ENCODE data around the gene HES5.

The HES5 gene

DNA sequence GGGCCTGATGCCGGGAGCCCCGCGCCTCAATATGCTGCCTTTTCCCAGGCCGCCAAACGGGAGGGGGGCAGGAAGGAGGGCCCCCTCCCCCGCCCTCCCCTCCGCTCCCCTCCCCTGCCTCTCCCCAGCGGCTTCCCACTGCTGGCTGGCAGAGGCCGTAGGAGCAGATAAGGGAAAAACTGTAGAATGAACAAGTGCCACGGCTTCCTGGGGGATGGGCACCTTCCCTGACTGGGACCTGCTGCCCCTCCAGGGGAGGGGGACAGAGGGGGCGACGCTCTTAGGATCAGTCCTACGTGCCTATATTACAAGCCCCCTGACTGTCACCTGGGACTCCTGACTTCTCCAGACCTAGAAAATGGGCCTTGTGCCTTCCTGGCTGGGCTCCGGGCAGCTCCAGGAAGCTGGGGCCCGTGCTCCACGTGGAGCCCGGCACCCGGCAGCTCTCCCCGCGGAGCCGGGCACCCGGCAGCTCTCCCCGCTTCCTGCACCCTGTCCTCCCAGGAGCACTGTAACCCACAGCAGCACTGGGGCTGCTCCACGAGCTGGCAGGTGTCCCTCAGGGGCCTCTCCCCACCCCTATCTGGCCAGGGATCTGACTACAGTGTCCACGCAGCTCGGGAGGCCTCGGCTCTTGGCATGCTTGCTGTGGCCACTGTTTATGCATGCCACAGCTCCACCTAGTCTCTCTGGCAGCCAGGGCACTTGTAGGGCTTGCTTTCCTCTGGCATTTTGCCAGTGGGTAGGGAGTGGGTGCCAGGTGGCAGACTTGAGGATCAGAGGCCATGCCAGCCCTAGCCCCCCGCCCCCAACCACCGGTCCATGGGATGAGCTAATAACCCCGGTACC lies 674 bp upstream of the HES5 start:
- no peak for DNase-seq (ENCODE audit: low spot score)

GRCh38 chr1:2528966-2529783 lies 888 bp downstream of the HES5 start:
- DNase-seq (ENCODE audit: low spot score): no peak

GRCh38 chr1:2528611-2528965 lies 1.5 kb downstream of the HES5 start:
- no peak for DNase-seq (ENCODE audit: low spot score)

- no peak for DNase-seq (ENCODE audit: low spot score)
Measured at GRCh38 chr1:2528016-2528415, 2.0 kb downstream of the HES5 start.

- DNase-seq (ENCODE audit: low spot score): no peak
Measured at GRCh38 chr1:2527556-2527860, 2.6 kb downstream of the HES5 start.

- DNase-seq (ENCODE audit: low spot score): peak; percentile 36
Measured at GRCh38 chr1:2526824-2527555, 3.1 kb downstream of the HES5 start.

GRCh38 chr1:2525920-2526823 lies 3.9 kb downstream of the HES5 start, which contains the start of gene PANK4:
TSS of gene PANK4 (minus strand) at chr1:2526596. CDS start at chr1:2526587, 9 bp downstream.
- DNase-seq (ENCODE audit: low spot score): peak; percentile 92

DNA sequence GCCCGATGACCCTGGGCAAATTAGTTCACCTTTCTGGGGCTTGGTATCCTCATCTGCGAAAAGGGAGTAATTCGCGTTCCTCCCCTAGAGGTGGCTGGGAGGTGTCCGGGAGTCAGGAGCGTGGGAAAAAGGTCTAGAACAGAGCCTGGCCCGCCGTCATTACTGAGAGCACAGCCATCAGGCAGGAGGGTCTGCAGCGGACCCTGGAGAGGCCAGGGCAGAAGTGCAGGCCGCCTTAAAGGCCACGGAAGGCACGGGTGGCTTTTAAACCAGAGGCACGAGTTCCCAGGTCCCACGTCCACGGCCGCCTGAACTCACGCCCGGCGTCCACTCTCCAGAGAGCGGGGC lies 4.5 kb downstream of the HES5 start:
- no peak for DNase-seq (ENCODE audit: low spot score)

DNA sequence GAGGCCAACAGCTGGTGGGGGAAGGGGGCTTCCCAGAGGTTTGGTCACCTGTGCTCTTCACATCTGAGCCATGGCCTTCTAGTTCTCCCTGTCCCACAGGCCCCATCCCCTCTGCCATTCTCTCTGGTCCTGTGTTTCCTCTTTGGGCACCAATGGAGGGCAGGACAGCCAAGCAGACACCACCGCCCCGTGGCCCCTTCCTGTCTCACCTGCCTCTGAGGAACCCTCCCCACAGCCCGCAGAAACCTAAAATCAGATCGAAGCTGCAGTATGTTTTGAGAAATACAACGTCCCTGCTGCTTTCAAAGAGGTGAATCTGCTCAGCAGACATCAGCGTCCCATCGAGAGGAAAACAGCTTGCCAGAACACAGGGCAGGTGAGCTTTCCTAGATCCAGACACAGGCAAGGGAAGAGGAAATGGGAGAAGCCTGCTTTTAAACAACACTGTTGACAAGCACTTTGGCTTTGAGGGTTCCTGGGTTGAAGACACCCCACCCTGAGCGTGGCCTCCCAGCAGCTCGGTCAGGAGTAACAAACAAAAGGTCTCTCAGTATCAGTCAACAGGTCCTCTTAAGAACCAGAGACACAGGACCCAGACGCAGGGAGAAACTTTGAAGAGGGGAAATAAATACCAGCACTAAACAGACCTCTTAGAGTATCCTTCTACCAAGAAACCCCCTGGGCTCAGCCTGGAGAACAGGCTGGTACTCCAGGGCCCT lies 6.0 kb downstream of the HES5 start:
- DNase-seq (ENCODE audit: low spot score): no peak

GRCh38 chr1:2523191-2523890 lies 6.7 kb downstream of the HES5 start:
- DNase-seq (ENCODE audit: low spot score): no peak

DNA sequence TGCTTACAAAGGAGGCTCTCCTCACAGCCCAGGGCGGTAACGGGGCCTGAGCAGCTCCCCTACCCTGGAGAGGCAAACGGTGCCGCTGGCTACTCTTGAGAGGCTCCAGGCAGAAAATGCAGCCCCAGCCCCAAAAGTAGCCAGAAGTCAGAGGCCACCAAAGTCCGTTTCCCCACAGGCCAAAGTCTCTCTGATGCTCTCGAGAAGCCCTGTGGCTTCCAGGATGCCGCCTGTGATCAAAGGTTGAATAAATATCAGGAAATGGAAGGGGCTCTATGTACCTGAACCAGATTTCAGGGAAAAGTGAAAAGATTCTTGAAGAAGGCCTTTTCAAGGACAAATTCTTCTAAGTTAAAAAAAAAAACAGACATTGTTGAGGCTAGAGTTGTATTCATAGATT lies 7.8 kb downstream of the HES5 start:
- no peak for DNase-seq (ENCODE audit: low spot score)

DNA sequence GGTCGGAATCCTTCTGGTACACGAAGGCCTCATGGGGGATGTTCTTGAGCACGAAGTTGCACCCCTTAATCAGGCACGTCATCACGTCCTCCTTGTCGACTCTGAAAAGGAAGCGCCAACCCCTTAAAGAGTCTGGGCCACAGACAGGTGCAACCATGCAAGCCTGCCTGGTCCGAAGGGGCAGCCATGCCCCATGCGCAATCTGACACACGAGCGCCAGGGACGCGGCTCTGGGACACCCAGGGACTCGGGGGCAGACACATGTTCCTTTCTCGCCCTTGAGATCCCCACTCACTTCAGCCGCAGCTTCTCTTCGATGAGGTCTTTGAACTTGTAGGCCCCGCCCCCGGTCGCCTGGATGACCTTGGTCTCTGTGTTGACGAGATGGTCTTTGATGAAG lies 9.3 kb downstream of the HES5 start:
- no peak for DNase-seq (ENCODE audit: low spot score)

GRCh38 chr1:2520206-2520605 lies 9.9 kb downstream of the HES5 start:
- DNase-seq (ENCODE audit: low spot score): no peak

DNA sequence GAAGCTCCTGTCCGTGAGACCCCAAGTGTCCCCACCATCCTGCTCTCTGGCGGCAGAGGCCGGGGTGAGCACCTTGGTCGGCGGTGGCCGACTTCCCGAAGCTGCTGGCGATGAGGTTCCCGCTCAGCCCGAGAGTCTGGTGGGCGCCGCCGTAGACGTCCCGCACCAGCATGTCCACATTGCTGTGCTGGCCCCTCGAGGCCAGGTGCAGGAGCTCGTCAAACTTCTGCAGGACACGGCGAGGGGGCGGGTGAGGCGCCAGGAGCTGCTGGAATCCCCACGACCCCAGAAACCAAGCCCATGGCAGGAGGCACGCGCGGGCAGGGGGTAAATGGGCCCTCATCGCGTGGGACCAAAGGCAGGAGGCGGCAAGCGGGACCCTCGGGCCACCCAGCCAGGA lies 10.3 kb downstream of the HES5 start:
- DNase-seq (ENCODE audit: low spot score): no peak

GRCh38 chr1:2519029-2519685 lies 10.9 kb downstream of the HES5 start:
- no peak for DNase-seq (ENCODE audit: low spot score)

- no peak for DNase-seq (ENCODE audit: low spot score)
Measured at GRCh38 chr1:2518528-2518927, 11.5 kb downstream of the HES5 start.

DNA sequence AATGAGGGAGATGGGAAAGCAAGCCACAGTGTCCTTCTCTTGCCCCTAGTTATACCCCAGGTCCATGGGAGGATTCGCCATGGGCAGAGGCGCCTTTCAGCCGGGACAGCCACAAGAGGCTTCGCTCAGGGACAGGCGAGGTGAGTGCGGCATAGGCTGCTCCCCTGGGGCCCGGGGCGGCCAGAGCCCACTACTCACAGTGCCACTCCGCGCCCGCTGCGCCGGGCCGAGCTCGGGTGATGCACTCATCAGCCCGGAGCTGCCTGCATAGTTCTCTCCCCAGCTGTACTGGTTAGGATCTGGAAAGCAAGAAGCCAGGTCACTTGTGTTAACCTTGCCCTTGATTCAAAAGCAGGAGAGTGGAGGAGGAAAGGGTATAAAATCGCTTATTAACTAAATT lies 12.1 kb downstream of the HES5 start:
- no peak for DNase-seq (ENCODE audit: low spot score)

DNA sequence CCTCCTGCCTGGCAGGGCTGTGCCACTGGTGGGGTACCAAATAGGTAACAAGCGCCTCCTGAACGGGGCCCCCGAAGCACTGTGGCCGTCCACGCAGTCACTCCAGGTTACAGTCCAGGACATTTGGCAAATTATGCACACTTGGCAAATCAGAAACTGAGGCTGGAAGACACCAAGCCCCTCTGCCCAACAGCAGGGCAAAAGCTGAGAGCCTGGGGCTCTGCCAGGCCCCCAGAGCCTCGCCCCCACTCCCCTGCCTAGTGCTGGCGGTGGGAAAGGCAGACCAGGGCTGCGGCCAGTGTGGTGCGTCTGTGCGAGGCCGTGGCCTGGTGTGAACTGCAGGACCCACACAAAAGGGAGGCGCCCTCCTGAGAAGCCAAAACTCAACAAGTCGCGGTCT lies 13.1 kb downstream of the HES5 start:
- DNase-seq (ENCODE audit: low spot score): no peak

DNA sequence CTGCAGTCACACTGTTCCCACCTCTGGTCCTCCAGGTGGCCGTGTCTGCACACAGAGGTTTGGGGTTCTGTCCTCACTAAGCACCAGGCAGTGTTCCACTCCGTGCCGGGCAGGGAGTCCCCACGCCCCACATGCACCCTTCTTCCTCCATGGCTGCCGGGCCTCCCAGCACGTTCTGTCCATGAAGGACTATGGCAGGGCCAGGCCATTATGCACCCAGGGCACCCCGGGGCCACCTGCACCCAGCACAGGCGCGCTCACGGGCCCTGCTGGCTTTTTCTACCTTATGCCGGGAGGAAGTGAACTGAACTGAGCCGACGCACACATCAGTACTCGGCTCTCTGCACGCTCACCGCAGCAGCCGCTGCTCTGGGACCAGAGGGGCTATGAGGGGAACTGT lies 13.9 kb downstream of the HES5 start:
- no peak for DNase-seq (ENCODE audit: low spot score)

- no peak for DNase-seq (ENCODE audit: low spot score)
Measured at GRCh38 chr1:2515763-2516080, 14.3 kb downstream of the HES5 start.
